ENCODE results near the gene ZBTB21. TPM values are rescaled to one million over a fixed set of nuclear protein-coding genes. Genes with fewer than 3 reads are reported as not detected.

ZBTB21 gene
- total RNA-seq, 1 experiment from 2014 or later, result 18.1 TPM

DNA sequence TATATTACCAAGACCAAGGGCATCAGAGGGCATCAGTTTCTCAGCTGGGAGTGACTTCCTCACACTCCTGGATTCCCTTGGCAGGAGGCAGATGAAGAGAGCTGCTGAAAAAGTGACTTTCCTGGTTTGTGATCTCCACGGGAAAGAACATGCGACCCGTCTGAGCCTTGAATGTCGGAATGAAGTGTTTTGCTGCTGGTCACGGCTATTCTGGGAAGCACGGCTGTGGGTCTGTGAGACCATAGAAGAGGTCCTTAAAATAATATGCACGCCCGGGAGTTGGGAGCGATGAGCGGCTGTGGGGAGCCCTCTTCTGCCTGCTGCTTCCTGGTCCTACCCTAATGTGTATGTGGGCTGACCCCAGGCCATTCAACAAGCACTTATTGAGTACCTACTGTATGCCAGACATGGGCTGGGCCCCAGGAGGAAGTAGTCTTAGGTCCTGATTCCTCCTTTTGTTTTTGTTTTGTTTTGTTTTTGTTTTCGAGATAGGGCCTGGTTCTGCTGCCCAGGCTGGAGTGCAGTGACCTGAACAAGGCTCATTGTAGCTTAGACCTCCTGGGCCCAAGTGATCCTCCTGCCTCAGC lies 47.8 kb upstream of the ZBTB21 start:
- whole genome bisulfite sequencing (ENCODE audit: extremely low coverage, insufficient read length, low lambda C conversion rate), result no CpG with 5 or more reads among the region's 11 CpGs
- Mint-ChIP-seq H3K4me3 (no peak overlapping the region), H3K36me3 (ENCODE audit: insufficient read depth in 1 of 3, low read depth in 3 of 3) (peaks cover 2 to 7% (median 4%) of the 10 kb centered on the region in 3 experiments; a peak in 4 of 7 replicates), H3K9me3 (peaks cover 4 to 5% of the 10 kb centered on the region in 2 experiments; a peak in 3 of 5 replicates), H3K27me3 (ENCODE audit: low read depth) (peaks cover 18% of the 10 kb centered on the region), H3K4me1 (peaks cover 31 to 42% of the 10 kb centered on the region in 2 experiments), H3K27ac (no peak overlapping the region)
- Histone ChIP-seq H2BK20ac (ENCODE audit: low read depth, low read length, poor library complexity, severe bottlenecking) (no peak overlapping the region), H3K4me2 (ENCODE audit: insufficient read depth, insufficient read length, low read length) (no peak overlapping the region), H4K5ac (ENCODE audit: insufficient read length, low read depth, low read length) (no peak overlapping the region), H2AFZ (ENCODE audit: low read length) (no peak overlapping the region), H3T11ph (ENCODE audit: low read length) (no peak overlapping the region), H3K23ac (ENCODE audit: insufficient read length, low read depth, low read length) (no peak overlapping the region), H4K8ac (replicated peaks; ENCODE audit: insufficient read length, low read depth, low read length) (no peak overlapping the region), H3K18ac (ENCODE audit: insufficient read length, low read depth, low read length) (no peak overlapping the region), H2BK5ac (ENCODE audit: insufficient read length, low read length) (no peak overlapping the region), H3K14ac (ENCODE audit: insufficient read depth, low read length) (no peak overlapping the region; the same call in 1 of the 2 replicates), H3K9ac (ENCODE audit: extremely low read depth, insufficient read length, low read length) (no peak overlapping the region), H3K9me3 (ENCODE audit: control insufficient read depth, low read depth, low read length) (no peaks in the 10 kb centered on the region), H3K27me3 (ENCODE audit: insufficient read depth, low read length) (no peaks in the 10 kb centered on the region), H3K4me1 (ENCODE audit: insufficient read depth, low read length) (peaks cover 3% of the 10 kb centered on the region; the same call in 1 of the 2 replicates), H3K79me2 (ENCODE audit: insufficient read depth, low read length) (no peaks in the 10 kb centered on the region), H2AK5ac (ENCODE audit: insufficient read length, low read length) (no peak overlapping the region), H2BK120ac (ENCODE audit: low read depth, low read length, poor library complexity, severe bottlenecking) (no peak overlapping the region), H4K91ac (ENCODE audit: insufficient read length, low read depth, low read length) (no peak overlapping the region), H3K27ac (ENCODE audit: insufficient read length, low read depth, low read length) (no peak overlapping the region), H3K56ac (ENCODE audit: insufficient read length, low read depth, low read length) (no peak overlapping the region), H4K20me1 (ENCODE audit: control insufficient read depth, insufficient read depth, insufficient read length) (no peaks in the 10 kb centered on the region), H2BK15ac (ENCODE audit: low read depth, low read length) (no peak overlapping the region), H3K23me2 (ENCODE audit: insufficient read length, low read depth, low read length, poor library complexity, severe bottlenecking) (no peaks in the 10 kb centered on the region), H3K4ac (ENCODE audit: low read depth, low read length) (no peak overlapping the region), H3K79me1 (ENCODE audit: insufficient read depth, low read depth, low read length, poor library complexity, severe bottlenecking) (no peaks in the 10 kb centered on the region), H2BK12ac (ENCODE audit: insufficient read length, low read depth, low read length) (no peak overlapping the region)
- no peak for DNase-seq
- TF ChIP-seq CTCF (conservative IDR thresholded peaks at IDR 0.05), result no peak
